HuH-7 (cell line): Measurements from ENCODE around the gene DNMT1.
"Not testable (repeated sequence)": the region's sequence is repeated elsewhere in the genome, so short reads cannot be mapped to it uniquely, and the experiment has no call there.

Experiments used
- DNase-seq: peaks from one replicate; pipeline ENCODE4 v3.0.0; 2011; ENCODE audit warnings: low spot score

The DNMT1 gene

GRCh38 chr19:10182847-10183246, 11.9 kb downstream of the DNMT1 start:
- DNase-seq: no peak

GRCh38 chr19:10182076-10182475, 12.7 kb downstream of the DNMT1 start:
- DNase-seq: no peak

DNA sequence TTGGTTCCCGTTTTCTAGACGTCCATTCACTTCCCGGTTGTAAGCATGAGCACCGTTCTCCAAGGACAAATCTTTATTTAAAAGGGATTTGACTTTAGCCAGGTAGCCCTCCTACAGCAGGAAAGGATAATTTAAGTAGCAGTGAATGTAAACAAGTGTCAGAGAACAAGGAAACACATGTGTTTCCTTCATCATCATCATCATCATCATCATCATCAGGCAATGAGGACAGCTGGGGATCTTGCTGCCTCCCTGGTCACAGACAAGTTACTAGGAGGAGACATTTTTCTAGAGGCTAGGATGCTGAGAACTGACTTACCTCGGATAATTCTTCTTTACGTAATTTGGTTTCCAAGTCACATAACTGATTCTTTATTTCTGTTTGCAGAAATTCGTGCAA, 14.3 kb downstream of the DNMT1 start:
- DNase-seq: no peak

GRCh38 chr19:10180024-10180423, 14.7 kb downstream of the DNMT1 start:
- not testable (repeated sequence) for DNase-seq

DNA sequence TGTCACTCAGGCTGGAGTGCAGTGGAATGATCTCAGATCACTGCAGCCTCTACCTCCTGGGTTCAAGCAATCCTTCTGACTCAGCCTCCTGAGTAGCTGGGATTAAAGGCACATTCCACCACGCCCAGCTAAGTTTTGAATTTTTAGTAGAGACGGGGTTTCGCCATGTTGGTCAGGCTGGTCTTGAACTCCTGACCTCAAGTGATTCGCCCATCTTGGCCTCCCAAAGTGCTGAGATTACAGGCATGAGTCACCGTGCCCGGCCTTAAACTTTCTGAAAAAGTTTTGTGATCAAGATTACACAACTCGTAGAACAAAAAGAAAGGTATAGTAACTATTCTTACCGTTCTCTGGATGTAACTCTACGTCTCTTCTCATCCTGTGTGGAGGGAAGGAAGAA, 21.2 kb downstream of the DNMT1 start:
- DNase-seq: no peak

GRCh38 chr19:10168386-10168948, 26.3 kb downstream of the DNMT1 start:
- no peak for DNase-seq

DNA sequence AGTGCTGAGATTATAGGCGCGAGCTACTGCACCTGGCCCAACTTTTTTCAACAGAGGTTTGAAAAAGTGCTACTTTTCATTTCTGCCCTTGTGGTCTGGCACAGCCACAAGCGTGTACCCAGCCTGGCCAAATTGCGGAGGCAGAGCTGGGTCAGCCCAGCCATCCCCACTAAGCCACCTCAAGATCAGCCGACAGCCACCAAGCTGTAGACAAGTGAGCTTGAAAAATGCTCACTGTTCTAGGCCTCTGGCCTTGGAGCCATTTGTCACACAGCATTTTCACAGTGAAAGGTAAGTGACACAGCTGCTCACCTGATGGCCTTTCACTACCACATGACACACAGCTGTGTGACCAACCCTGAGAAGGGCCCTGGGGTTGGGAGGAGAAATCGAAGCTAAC, 27.3 kb downstream of the DNMT1 start:
- no peak for DNase-seq

DNA sequence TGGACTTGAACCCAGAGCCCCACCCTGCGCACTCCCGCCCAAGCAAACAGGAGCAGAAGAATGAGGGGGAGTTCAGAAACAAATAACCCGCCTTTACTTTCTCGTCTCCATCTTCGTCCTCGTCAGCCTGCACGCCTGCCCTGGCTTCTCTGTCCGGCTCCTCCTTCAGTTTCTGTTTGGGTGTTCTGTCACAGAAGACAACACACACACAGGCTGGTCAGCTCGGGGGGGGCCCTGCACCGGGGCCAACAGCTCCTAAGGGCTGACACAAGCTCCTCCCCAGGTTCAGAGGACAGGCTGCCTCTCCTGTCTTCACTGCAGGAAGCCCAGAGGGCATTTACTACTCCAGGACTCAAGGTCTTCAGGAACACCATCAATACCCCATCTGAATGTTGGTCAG, 28.3 kb downstream of the DNMT1 start:
- not testable (repeated sequence) for DNase-seq

- DNase-seq: no peak
Measured at GRCh38 chr19:10166046-10166445, 28.7 kb downstream of the DNMT1 start.

- no peak for DNase-seq
Measured at GRCh38 chr19:10163536-10163935, 31.2 kb downstream of the DNMT1 start.

DNA sequence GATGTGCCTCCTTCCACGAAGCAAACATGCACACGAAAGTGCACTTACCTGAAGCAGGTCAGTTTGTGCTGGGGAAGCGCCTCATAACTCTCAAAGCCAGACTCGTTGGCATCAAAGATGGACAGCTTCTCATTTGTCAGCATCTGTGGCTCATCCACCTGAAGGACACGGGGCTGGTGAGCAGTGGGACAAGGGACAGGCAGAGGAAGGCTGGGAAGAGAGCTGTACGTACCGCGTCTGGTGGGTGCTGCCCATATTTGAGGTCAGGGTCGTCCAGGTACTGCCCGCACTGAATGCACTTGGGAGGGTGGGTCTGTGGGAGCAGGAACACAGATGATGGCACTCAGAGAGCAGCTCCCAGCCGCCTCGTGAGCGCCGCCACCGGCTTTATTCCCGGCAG, 35.1 kb downstream of the DNMT1 start:
- no peak for DNase-seq

- no peak for DNase-seq
Measured at GRCh38 chr19:10158485-10158884, 36.3 kb downstream of the DNMT1 start.

DNA sequence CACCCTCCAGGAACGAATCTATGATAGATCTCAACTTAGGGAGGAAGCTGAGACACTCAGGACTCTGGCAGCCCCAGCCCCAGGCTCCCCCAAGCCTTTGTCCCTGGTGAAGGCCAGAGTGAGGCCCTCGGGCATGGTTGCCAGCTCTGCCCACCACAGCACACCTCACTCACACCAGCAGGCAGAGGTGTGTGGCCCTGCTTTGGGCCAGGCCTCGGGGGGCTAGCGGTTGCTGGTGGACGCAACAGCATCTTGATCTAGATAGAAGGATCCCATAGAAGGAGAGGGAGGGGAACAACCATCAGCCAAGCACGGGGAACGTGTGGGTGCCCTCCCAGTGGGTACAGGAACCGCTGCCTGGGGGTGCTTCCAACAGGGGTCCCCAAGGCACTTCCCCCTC, 36.7 kb downstream of the DNMT1 start:
- DNase-seq: no peak

DNA sequence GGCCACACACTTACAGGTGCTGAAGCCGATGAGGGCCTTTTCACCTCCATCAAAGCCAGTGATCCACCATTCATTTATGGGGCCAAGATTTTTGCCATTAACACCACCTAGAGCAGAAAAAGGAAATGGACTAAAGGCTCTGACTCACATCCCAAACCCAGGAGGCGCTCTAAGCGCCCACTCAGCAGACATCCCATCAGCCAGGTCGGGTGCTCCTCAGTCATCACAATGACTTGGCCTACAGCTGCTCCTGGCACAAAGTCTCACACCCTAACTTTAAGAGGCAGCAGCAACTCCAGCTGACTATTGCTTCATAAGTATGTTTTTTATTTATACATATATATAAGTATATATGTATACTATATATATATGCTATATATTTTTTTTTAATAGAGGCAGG, 38.9 kb downstream of the DNMT1 start:
- no peak for DNase-seq

DNA sequence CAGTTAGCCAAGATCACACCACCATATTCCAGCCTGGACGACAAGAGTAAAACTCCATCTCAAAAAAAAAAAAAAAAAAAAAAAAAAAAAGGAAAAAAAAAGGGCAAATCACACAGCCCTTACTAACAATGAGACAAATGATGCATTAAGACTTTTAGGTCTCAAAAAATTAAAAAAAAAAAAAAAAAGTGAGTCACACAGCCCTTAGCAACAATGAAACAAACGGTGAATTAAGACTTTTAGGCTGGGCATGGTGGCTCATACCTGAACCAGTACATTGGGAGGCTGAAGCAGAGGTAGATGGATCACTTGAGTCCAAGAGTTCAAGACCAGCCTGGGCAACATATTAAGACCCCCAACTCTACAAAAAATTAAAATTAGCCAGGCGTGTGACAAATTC, 42.7 kb downstream of the DNMT1 start:
- DNase-seq: no peak

DNA sequence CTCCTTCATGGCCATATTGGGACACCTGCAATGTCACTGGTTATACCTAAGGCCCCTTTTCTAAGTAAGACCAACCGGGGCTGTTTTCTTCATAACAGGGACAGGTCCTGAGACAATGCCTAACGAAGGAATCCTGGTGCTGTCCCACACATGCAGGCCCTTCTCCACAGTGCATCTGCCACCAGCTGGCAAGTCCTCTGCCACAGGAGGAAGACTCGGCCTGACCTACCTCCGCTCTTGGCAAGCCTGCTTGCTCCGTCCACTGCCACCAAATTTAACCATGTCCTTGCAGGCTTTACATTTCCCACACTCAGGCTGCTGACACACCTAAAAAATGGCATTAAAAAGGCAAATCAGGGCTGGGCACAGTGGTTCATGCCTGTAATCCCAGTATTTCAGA, 43.2 kb downstream of the DNMT1 start:
- no peak for DNase-seq

GRCh38 chr19:10149427-10149826, 45.3 kb downstream of the DNMT1 start:
- no peak for DNase-seq

- no peak for DNase-seq
Measured at GRCh38 chr19:10146142-10146541, 48.6 kb downstream of the DNMT1 start.

DNA sequence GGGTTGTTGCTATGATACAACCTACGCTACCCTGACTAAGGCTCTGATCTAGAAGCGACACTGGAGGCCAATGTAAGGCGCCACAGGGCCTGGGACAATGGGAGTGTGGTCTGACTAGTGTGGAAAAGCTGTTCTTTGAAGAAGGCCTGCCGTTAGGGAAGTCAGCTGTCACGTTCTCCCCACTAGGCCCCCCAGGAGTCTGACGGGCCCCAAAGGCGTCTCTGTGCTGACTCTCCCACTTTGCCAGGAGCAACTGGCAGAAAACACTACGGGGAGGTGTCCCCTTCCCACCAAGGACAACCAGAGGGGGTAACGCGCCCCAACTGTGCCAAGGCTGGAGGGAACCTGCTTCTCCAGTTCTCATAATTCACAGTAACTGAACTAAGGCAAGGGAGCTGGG, 49.7 kb downstream of the DNMT1 start:
- DNase-seq: no peak

GRCh38 chr19:10144361-10144760, 50.4 kb downstream of the DNMT1 start:
- no peak for DNase-seq

DNA sequence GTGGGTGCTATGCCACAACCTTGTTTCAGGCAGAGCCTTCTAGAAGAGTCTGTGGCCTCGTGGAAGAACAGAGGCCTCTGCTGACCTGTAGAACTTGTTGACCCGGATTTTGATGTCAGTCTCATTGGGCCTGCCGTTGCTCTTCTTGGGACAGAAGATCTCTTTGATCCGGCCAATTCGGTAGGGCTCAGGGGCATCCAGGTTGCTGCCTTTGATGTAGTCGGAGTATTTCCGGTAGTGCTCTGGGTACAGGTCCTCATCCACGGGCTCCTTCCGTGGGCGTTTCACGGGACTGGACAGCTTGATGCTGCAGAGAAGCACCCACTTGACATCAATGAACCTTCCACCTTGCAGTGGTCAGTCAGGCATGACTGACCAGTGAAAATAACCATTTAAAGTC, 51.1 kb downstream of the DNMT1 start:
- no peak for DNase-seq

DNA sequence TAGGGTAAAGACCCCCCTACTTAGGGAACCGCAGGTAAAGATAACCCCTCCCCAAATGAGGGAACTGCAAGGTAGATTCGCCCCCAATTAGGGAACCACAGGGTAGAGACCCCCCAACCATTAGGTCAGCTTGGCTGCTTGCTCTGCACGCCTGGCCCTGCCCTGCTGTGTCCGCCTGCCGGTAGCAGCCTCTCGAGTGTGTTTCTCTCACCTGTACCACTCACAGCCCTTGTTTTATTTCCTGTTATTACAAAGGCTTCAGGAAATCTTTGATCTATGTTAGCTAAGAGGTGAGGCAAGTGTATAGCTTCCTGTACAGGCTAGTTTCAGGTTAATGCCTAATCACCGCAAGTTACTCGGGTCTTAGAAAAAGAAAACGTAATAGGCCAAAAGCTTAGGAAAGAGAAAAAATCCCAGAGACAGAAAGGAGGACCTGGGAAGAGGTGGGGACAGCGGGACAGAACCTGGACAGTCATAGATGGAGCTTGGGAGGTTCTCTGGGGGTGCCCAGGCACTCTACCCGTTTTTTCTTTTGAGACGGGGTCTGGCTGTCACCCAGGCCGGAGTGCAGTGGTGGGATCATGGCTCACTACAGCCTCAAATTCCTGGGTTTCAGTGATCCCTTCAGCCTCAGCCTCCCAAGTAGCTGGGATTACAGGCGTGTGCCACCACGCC, 51.9 kb downstream of the DNMT1 start:
- DNase-seq: no peak

DNA sequence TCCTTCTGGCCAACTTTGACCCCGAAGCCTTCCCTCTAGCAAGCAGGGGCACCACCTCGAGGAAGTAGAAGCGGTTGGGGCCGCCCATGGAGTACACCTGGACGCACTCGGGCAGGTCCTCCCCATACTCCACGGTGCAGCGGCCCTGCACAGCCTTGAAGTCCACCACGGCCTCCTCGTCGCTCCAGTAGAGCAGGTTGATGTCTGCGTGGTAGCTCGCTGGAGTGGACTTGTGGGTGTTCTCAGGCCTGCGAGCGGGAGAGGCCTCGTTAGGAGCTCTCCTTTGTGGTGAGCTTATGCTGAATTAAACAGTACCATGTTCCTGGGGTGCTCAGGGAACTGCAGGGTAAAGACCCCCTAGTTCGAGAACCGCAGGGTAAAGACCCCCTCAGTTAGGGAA, 52.8 kb downstream of the DNMT1 start:
- no peak for DNase-seq

GRCh38 chr19:10141479-10141878, 53.3 kb downstream of the DNMT1 start:
- no peak for DNase-seq
